Endothelial cell of umbilical vein (primary cell): ENCODE results near the gene ST6GALNAC3. TPM values are rescaled to one million over a fixed set of nuclear protein-coding genes. Genes with fewer than 3 reads are reported as not detected.

Experiments
- BruUV-seq: library from RNA; stranded (reverse); fragments of 400-500 nt; replicated peaks from 2 replicates; lab custom pipeline; 2021; lab: Mats Ljungman, UMichigan
- CTCF ChIA-PET: fragments of 300-600, 350-600 bp; sonication (Branson Sonifier 250); formaldehyde crosslinking; loops from one replicate; lab custom pipeline; 2021; ENCODE audit warnings: antibody characterized with exemption, inconsistent platforms; lab: Charles Lee
- POLR2A ChIA-PET: fragments of 300-600, 350-600 bp; sonication (Branson Sonifier 250); formaldehyde crosslinking; loops from one replicate; lab custom pipeline; 2021; ENCODE audit warnings: antibody characterized with exemption, inconsistent platforms; lab: Charles Lee
- DNase-seq: peaks from one replicate; pipeline ENCODE4 v3.0.0-alpha.2; 2011; ENCODE audit warnings: low read depth, low spot score
- FAIRE-seq: peaks from 2 replicates; lab custom pipeline; 2011; peaks lifted over from hg19 to GRCh38; lab: Jason Lieb, UNC
- H2AFZ ChIP-seq: 2 replicates; pipeline ENCODE4 v1.6.0; 2012; ENCODE audit warnings: low read depth, low read length, control low read depth, inconsistent platforms
- H3K27ac ChIP-seq: 2 replicates; pipeline ENCODE4 v1.5.1; 2011; ENCODE audit warnings: low read depth, mild to moderate bottlenecking, control low read depth, low read length, moderate library complexity; ENCODE audit not compliant: insufficient read depth
- H3K27me3 ChIP-seq, 2 experiments: 2 replicates each; pipeline versions ENCODE4 v1.6.0 to v1.6.1; 2011; ENCODE audit warnings: low read length in 2 of 2, mixed read lengths in 1 of 2; ENCODE audit not compliant: control insufficient read depth in 2 of 2, insufficient read depth in 2 of 2
- H3K36me3 ChIP-seq, 2 experiments: 2 replicates in 1 of 2; 3 replicates in 1 of 2; pipeline ENCODE4 v1.5.1; 2011; ENCODE audit warnings: low read length in 2 of 2, mild to moderate bottlenecking in 1 of 2, moderate library complexity in 1 of 2; ENCODE audit not compliant: control insufficient read depth in 2 of 2, insufficient read depth in 2 of 2; ENCODE audit errors: extremely low read depth in 1 of 2
- H3K4me1 ChIP-seq: 3 replicates; pipeline ENCODE4 v1.5.1; 2011; ENCODE audit warnings: mild to moderate bottlenecking, low read length; ENCODE audit not compliant: control insufficient read depth, insufficient read depth; ENCODE audit errors: extremely low read depth
- H3K4me2 ChIP-seq: 2 replicates; pipeline ENCODE4 v1.6.1; 2011; ENCODE audit warnings: low read length, control low read depth, mixed read lengths; ENCODE audit not compliant: insufficient read depth
- H3K4me3 ChIP-seq, 3 experiments: fragments of 200-600 bp in 1 of 3; sonication (generic), shearing (Covaris generic) in 1 of 3; replicated peaks in 1 of 3; 2 replicates each; pipeline ENCODE4 v1.5.1; 2011 to 2016; ENCODE audit warnings: control low read depth in 3 of 3, low read length in 3 of 3, mild to moderate bottlenecking in 2 of 3, inconsistent platforms in 1 of 3, low read depth in 1 of 3, moderate library complexity in 1 of 3; ENCODE audit not compliant: insufficient read depth in 1 of 3
- H3K79me2 ChIP-seq: 2 replicates; pipeline ENCODE4 v1.6.0; 2012; ENCODE audit warnings: low read length, inconsistent platforms; ENCODE audit not compliant: control insufficient read depth, insufficient read depth
- H3K9ac ChIP-seq: replicated peaks from 2 replicates; pipeline ENCODE3; 2011; ENCODE audit warnings: low read length, control low read depth; ENCODE audit not compliant: insufficient read depth; ENCODE audit errors: extremely low read depth
- H3K9me1 ChIP-seq: replicated peaks from 3 replicates; pipeline ENCODE4 v1.6.0; 2011; ENCODE audit warnings: mild to moderate bottlenecking, low read length; ENCODE audit not compliant: control insufficient read depth, insufficient read depth; ENCODE audit errors: extremely low read depth
- H3K9me3 ChIP-seq: replicated peaks from 2 replicates; pipeline ENCODE4 v1.5.1; 2012; ENCODE audit warnings: low read length, inconsistent platforms; ENCODE audit not compliant: control insufficient read depth, insufficient read depth
- H4K20me1 ChIP-seq: replicated peaks from 2 replicates; pipeline ENCODE3; 2011; ENCODE audit warnings: mild to moderate bottlenecking, low read length; ENCODE audit not compliant: control insufficient read depth, insufficient read depth; ENCODE audit errors: extremely low read depth
- CTCF ChIP-seq, 2 donors: IDR thresholded peaks; 1 replicate in 1 of 2; 2 replicates in 1 of 2; pipeline ENCODE4 v1.5.1; 2011; ENCODE audit warnings: low read length in 2 of 2, mild to moderate bottlenecking in 2 of 2, moderate library complexity in 2 of 2, control low read depth in 1 of 2, inconsistent platforms in 1 of 2, low read depth in 1 of 2; ENCODE audit not compliant: insufficient read depth in 1 of 2; ENCODE audit errors: extremely low read depth in 1 of 2
- EZH2 ChIP-seq: IDR thresholded peaks from 2 replicates; pipeline ENCODE4 v1.6.1; 2012; ENCODE audit warnings: borderline replicate concordance, low read depth, mild to moderate bottlenecking, moderate library complexity, low read length, inconsistent platforms; ENCODE audit not compliant: severe bottlenecking
- FOS ChIP-seq: IDR thresholded peaks from 2 replicates; pipeline ENCODE4 v1.6.1; 2011; ENCODE audit warnings: mild to moderate bottlenecking, low read length, moderate library complexity, borderline replicate concordance; ENCODE audit not compliant: insufficient read depth
- GATA2 ChIP-seq: IDR thresholded peaks from 2 replicates; pipeline ENCODE4 v1.7.0; 2011; ENCODE audit warnings: low read depth, mild to moderate bottlenecking, moderate library complexity, mixed read lengths, low read length; ENCODE audit not compliant: insufficient read length, insufficient read depth
- JUN ChIP-seq: IDR thresholded peaks from 2 replicates; pipeline ENCODE4 v1.6.1; 2011; ENCODE audit warnings: borderline replicate concordance, low read depth; ENCODE audit not compliant: insufficient read length, insufficient read depth
- MAX ChIP-seq: IDR thresholded peaks from 2 replicates; pipeline ENCODE4 v1.6.1; 2011; ENCODE audit not compliant: insufficient read depth, insufficient read length
- MYC ChIP-seq: IDR thresholded peaks from one replicate; pipeline ENCODE4 v1.6.1; 2011; ENCODE audit warnings: mild to moderate bottlenecking, low read depth, low read length
- POLR2A ChIP-seq: IDR thresholded peaks from 2 replicates; pipeline ENCODE4 v1.6.1; 2012; ENCODE audit warnings: low read depth, mild to moderate bottlenecking, control low read depth, low read length
- POLR2AphosphoS5 ChIP-seq: IDR thresholded peaks from 2 replicates; pipeline ENCODE4 v1.6.1; 2012; ENCODE audit warnings: low read depth, mild to moderate bottlenecking, control low read depth, low read length, moderate library complexity; ENCODE audit not compliant: insufficient read depth
- dilution Hi-C: fragments of 300-500 bp; cut with MboI; formaldehyde crosslinking; loops from one replicate; pipeline ENCODE4 v1.15.0; 2019; ENCODE audit warnings: low sequenced_read_pairs; ENCODE audit not compliant: extremely low pct_ligation_motif_present
- intact Hi-C: fragments of 100-400 bp; cut with micrococcal nuclease; formaldehyde crosslinking; loops from one replicate; pipeline ENCODE4 v1.10.0; 2022
- polyA plus RNA-seq, 4 experiments: library from polyadenylated mRNA; depleted of rRNA in 3 of 4; stranded (reverse) in 3 of 4; unstranded in 1 of 4; fragments of >200 nt; gene quantifications; 2 replicates each; pipeline versions ENCODE4 v1.2.1 to v1.2.3, GENCODE V29; 2011 to 2012; ENCODE audit warnings: missing spikeins in 1 of 4
- total RNA-seq: library from RNA; stranded (reverse); gene quantifications from 2 replicates; pipeline ENCODE4 v1.2.3, GENCODE V29; 2021

ST6GALNAC3 gene
- total and polyA plus RNA-seq, 2 donors (not counting 3 experiments of a cell fraction or from before 2014, with no cell fraction given), result 7.6 to 48.3 TPM

- H3K9me1 ChIP-seq, result no peaks in the 10 kb centered on the region
- DNase-seq (no peak), FAIRE-seq (no peak)
- no peak overlapping the region for H2AFZ ChIP-seq
- no peak overlapping the region for H3K9ac ChIP-seq
- no peaks in the 10 kb centered on the region for H3K4me1 ChIP-seq
- dilution Hi-C loops (no loop called here), intact Hi-C loops (no loop called here)
- BruUV-seq, result no TSS peak
- no peaks in the 10 kb centered on the region for H3K27me3 ChIP-seq
- no peak overlapping the region for H3K27ac ChIP-seq
- TF ChIP-seq MYC, result no peak
- no peak for TF ChIP-seq POLR2AphosphoS5
- no peak for TF ChIP-seq JUN
- TF ChIP-seq EZH2, result no peak
- TF ChIP-seq GATA2, result no peak
- ChIA-PET POLR2A (no interaction called here), CTCF (no interaction called here)
- no peaks in the 10 kb centered on the region for H3K9me3 ChIP-seq
- no peaks in the 10 kb centered on the region for H3K36me3 ChIP-seq
- H3K4me2 ChIP-seq, result no peak overlapping the region
- H3K4me3 ChIP-seq, result no peak overlapping the region
- H4K20me1 ChIP-seq, result no peaks in the 10 kb centered on the region
- H3K79me2 ChIP-seq, result no peaks in the 10 kb centered on the region
Measured at GRCh38 chr1:76593141-76593540, 518.6 kb downstream of the ST6GALNAC3 start.

GRCh38 chr1:76593618-76594017 is 519.1 kb downstream of the ST6GALNAC3 start:
- no peaks in the 10 kb centered on the region for H3K79me2 ChIP-seq
- TF ChIP-seq FOS (no peak), MYC (no peak), CTCF (IDR thresholded peaks at IDR 0.05; ENCODE audit: extremely low read depth in 1 of 2, insufficient read depth in 1 of 2, low read depth in 1 of 2, low read length in 2 of 2) (no peak), JUN (no peak), GATA2 (no peak), EZH2 (no peak), MAX (no peak), POLR2AphosphoS5 (no peak), POLR2A (no peak)
- BruUV-seq, result no TSS peak
- H3K27ac ChIP-seq, result no peak overlapping the region
- ChIA-PET CTCF (no interaction called here), POLR2A (no interaction called here)
- H3K9me1 ChIP-seq, result no peaks in the 10 kb centered on the region
- no peak overlapping the region for H3K9ac ChIP-seq
- no peaks in the 10 kb centered on the region for H3K9me3 ChIP-seq
- no peaks in the 10 kb centered on the region for H4K20me1 ChIP-seq
- H3K36me3 ChIP-seq, result no peaks in the 10 kb centered on the region
- dilution Hi-C loops, result no loop called here
- H2AFZ ChIP-seq, result no peak overlapping the region
- DNase-seq (no peak), FAIRE-seq (no peak)
- H3K4me3 ChIP-seq, result no peak overlapping the region
- no peaks in the 10 kb centered on the region for H3K4me1 ChIP-seq
- H3K27me3 ChIP-seq, result no peaks in the 10 kb centered on the region
- intact Hi-C loops, result no loop called here
- no peak overlapping the region for H3K4me2 ChIP-seq
